Islet of Langerhans (tissue), 1 donor: Measurements from ENCODE around the gene CDC16.
"Not testable (repeated sequence)": the region's sequence is repeated elsewhere in the genome, so short reads cannot be mapped to it uniquely, and the experiment has no call there.

ENCODE experiments used
- FAIRE-seq: peaks from one replicate; lab custom pipeline; 2011; peaks lifted over from hg19 to GRCh38; lab: Jason Lieb, UNC

The CDC16 gene

GRCh38 chr13:114234645-114235421 is at the start of gene CDC16:
TSS of gene CDC16 (plus strand) at chr13:114234897. CDS start at chr13:114235085, 188 bp downstream.
- FAIRE-seq, result no peak

- no peak for FAIRE-seq
Observed at GRCh38 chr13:114185182-114185971, 49.3 kb upstream of the CDC16 start.

- FAIRE-seq, result no peak
Observed at GRCh38 chr13:114194853-114195252, 39.8 kb upstream of the CDC16 start.

- FAIRE-seq, result no peak
Observed at GRCh38 chr13:114196629-114197028, 38.1 kb upstream of the CDC16 start.

- FAIRE-seq, result no peak
Observed at GRCh38 chr13:114198556-114198955, 36.1 kb upstream of the CDC16 start.

- FAIRE-seq, result not testable (repeated sequence)
Observed at GRCh38 chr13:114199526-114199925, 35.2 kb upstream of the CDC16 start.

- FAIRE-seq, result no peak
Observed at GRCh38 chr13:114199954-114200353, 34.7 kb upstream of the CDC16 start.

- FAIRE-seq, result no peak
Observed at GRCh38 chr13:114200399-114200911, 34.2 kb upstream of the CDC16 start.

GRCh38 chr13:114202581-114202980 is 32.1 kb upstream of the CDC16 start:
- FAIRE-seq, result no peak

- no peak for FAIRE-seq
Observed at GRCh38 chr13:114203536-114203935, 31.2 kb upstream of the CDC16 start.

- FAIRE-seq, result no peak
Observed at GRCh38 chr13:114204894-114205293, 29.8 kb upstream of the CDC16 start.

- no peak for FAIRE-seq
Observed at GRCh38 chr13:114208134-114208533, 26.6 kb upstream of the CDC16 start.

- no peak for FAIRE-seq
Observed at GRCh38 chr13:114211446-114212157, 23.1 kb upstream of the CDC16 start.

- FAIRE-seq, result no peak
Observed at GRCh38 chr13:114212158-114212495, 22.6 kb upstream of the CDC16 start.

GRCh38 chr13:114213980-114214379 is 20.7 kb upstream of the CDC16 start:
- FAIRE-seq, result no peak

- no peak for FAIRE-seq
Observed at GRCh38 chr13:114219392-114219791, 15.3 kb upstream of the CDC16 start.

- no peak for FAIRE-seq
Observed at GRCh38 chr13:114222461-114222968, 12.2 kb upstream of the CDC16 start.

GRCh38 chr13:114224201-114224600 is 10.5 kb upstream of the CDC16 start:
- FAIRE-seq, result no peak

GRCh38 chr13:114225610-114226009 is 9.1 kb upstream of the CDC16 start:
- no peak for FAIRE-seq

GRCh38 chr13:114226088-114226487 is 8.6 kb upstream of the CDC16 start:
- FAIRE-seq, result no peak

GRCh38 chr13:114226699-114227323 is 7.9 kb upstream of the CDC16 start:
- no peak for FAIRE-seq

GRCh38 chr13:114227528-114227927 is 7.2 kb upstream of the CDC16 start:
- FAIRE-seq, result no peak
